Astrocyte (in vitro differentiated cells and primary cell): ENCODE measurements around the gene WASHC3. TPM values are rescaled to one million over a fixed set of nuclear protein-coding genes. Genes with fewer than 3 reads are reported as not detected.

Source experiments
- DNase-seq: peaks from one replicate; pipeline ENCODE4 v3.0.0-alpha.2; 2010; ENCODE audit warnings: low read depth
- FAIRE-seq: peaks from 2 replicates; lab custom pipeline; 2011; peaks lifted over from hg19 to GRCh38; lab: Jason Lieb, UNC
- H2AFZ ChIP-seq: 2 replicates; pipeline ENCODE4 v1.6.0; 2012; ENCODE audit warnings: low read depth, low read length, inconsistent platforms
- H3K27ac ChIP-seq: 2 replicates; pipeline ENCODE4 v1.5.1; 2011; ENCODE audit warnings: low read depth, low read length, inconsistent platforms
- H3K27me3 ChIP-seq: 2 replicates; pipeline ENCODE4 v1.6.0; 2011; ENCODE audit warnings: low read length, inconsistent platforms; ENCODE audit not compliant: insufficient read depth
- H3K36me3 ChIP-seq: 2 replicates; pipeline ENCODE4 v1.5.1; 2011; ENCODE audit warnings: low read length, inconsistent platforms; ENCODE audit not compliant: insufficient read depth
- H3K4me1 ChIP-seq: 2 replicates; pipeline ENCODE4 v1.5.1; 2011; ENCODE audit warnings: low read length, inconsistent platforms; ENCODE audit not compliant: insufficient read depth
- H3K4me2 ChIP-seq: 2 replicates; pipeline ENCODE4 v1.6.0; 2012; ENCODE audit warnings: low read length, inconsistent platforms
- H3K4me3 ChIP-seq: 2 replicates; pipeline ENCODE4 v1.5.1; 2011; ENCODE audit warnings: low read depth, mild to moderate bottlenecking, low read length, inconsistent platforms; ENCODE audit not compliant: insufficient read depth
- H3K79me2 ChIP-seq: 2 replicates; pipeline ENCODE4 v1.6.0; 2012; ENCODE audit warnings: mild to moderate bottlenecking, low read length, inconsistent platforms; ENCODE audit not compliant: insufficient read depth
- H3K9ac ChIP-seq: 2 replicates; pipeline ENCODE4 v1.6.0; 2012; ENCODE audit warnings: mild to moderate bottlenecking, low read length, inconsistent platforms
- H3K9me3 ChIP-seq: 2 replicates; pipeline ENCODE4 v1.5.1; 2012; ENCODE audit warnings: low read depth, mild to moderate bottlenecking, low read length, inconsistent platforms; ENCODE audit not compliant: insufficient read depth
- H4K20me1 ChIP-seq: 2 replicates; pipeline ENCODE4 v1.6.0; 2012; ENCODE audit warnings: low read length, inconsistent platforms; ENCODE audit not compliant: insufficient read depth
- H3K27ac Mint-ChIP-seq: one replicate; pipeline ENCODE4 v1.8.0; 2021; ENCODE audit warnings: mild to moderate bottlenecking, mixed read lengths; ENCODE audit not compliant: unreplicated experiment
- H3K27me3 Mint-ChIP-seq: one replicate; pipeline ENCODE4 v1.8.0; 2021; ENCODE audit warnings: low read depth, mixed read lengths; ENCODE audit not compliant: unreplicated experiment
- H3K36me3 Mint-ChIP-seq: one replicate; pipeline ENCODE4 v1.8.0; 2021; ENCODE audit warnings: low read depth, mixed read lengths; ENCODE audit not compliant: unreplicated experiment
- H3K4me1 Mint-ChIP-seq: one replicate; pipeline ENCODE4 v1.8.0; 2021; ENCODE audit warnings: low read depth, mixed read lengths; ENCODE audit not compliant: unreplicated experiment
- H3K4me3 Mint-ChIP-seq: one replicate; pipeline ENCODE4 v1.8.0; 2021; ENCODE audit warnings: mild to moderate bottlenecking, moderate library complexity, mixed read lengths; ENCODE audit not compliant: unreplicated experiment
- H3K9me3 Mint-ChIP-seq: one replicate; pipeline ENCODE4 v1.8.0; 2021; ENCODE audit warnings: mild to moderate bottlenecking, mixed read lengths; ENCODE audit not compliant: unreplicated experiment
- CTCF ChIP-seq: IDR thresholded peaks from 2 replicates; pipeline ENCODE4 v1.5.1; 2011; ENCODE audit warnings: low read depth, mild to moderate bottlenecking, inconsistent platforms, low read length, moderate library complexity; ENCODE audit not compliant: insufficient read depth
- EZH2 ChIP-seq: IDR thresholded peaks from 2 replicates; pipeline ENCODE4 v1.6.1; 2012; ENCODE audit warnings: mild to moderate bottlenecking, low read length, inconsistent platforms; ENCODE audit not compliant: insufficient read depth
- total RNA-seq: library from RNA; stranded (reverse); gene quantifications from 2 replicates; pipeline ENCODE4 v1.2.1, GENCODE V29; 2021

The WASHC3 gene
- total RNA-seq, 1 donor from 2014 or later, result 22.6 TPM

DNA sequence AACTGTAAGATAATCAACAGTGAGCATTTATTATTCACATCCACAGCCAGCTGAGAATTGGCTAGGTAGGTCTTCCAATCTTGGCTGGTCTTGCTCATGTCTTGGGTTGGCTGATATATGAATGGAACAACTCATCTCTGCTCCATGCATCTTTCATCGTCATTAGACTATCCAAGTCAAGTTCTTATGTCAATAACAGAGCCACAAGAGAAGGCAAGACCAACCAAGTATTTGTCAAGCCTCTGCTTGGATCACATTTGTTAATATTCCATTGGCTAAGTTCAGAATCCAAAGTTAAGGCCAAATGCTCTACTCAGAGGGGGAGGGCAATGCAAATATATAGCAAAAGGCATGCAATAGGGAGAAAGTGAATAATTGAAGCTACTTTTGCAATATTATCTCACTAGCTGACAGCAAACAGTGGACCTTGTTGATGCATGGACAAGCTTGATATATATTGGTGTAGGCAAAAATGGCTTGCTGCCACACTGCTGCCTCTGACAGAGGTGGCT lies 53.1 kb downstream of the WASHC3 start:
- DNase-seq (no peak), FAIRE-seq (no peak)
- Histone ChIP-seq H3K4me1 (no peaks in the 10 kb centered on the region), H3K36me3 (no peaks in the 10 kb centered on the region), H3K4me3 (no peak overlapping the region), H3K9ac (no peak overlapping the region), H2AFZ (no peak overlapping the region), H4K20me1 (no peaks in the 10 kb centered on the region), H3K9me3 (no peaks in the 10 kb centered on the region), H3K79me2 (no peaks in the 10 kb centered on the region), H3K4me2 (no peak overlapping the region), H3K27me3 (no peaks in the 10 kb centered on the region), H3K27ac (no peak overlapping the region)
- Mint-ChIP-seq H3K36me3 (no peaks in the 10 kb centered on the region), H3K27ac (no peak overlapping the region), H3K9me3 (no peaks in the 10 kb centered on the region), H3K27me3 (no peaks in the 10 kb centered on the region), H3K4me3 (no peak overlapping the region), H3K4me1 (no peaks in the 10 kb centered on the region)
- TF ChIP-seq CTCF (no peak), EZH2 (no peak)

- Mint-ChIP-seq H3K27ac (no peak overlapping the region), H3K4me3 (no peak overlapping the region), H3K9me3 (no peaks in the 10 kb centered on the region), H3K4me1 (no peaks in the 10 kb centered on the region), H3K36me3 (no peaks in the 10 kb centered on the region), H3K27me3 (no peaks in the 10 kb centered on the region)
- Histone ChIP-seq H3K4me1 (no peaks in the 10 kb centered on the region), H4K20me1 (no peaks in the 10 kb centered on the region), H3K36me3 (no peaks in the 10 kb centered on the region), H2AFZ (no peak overlapping the region), H3K4me3 (no peak overlapping the region), H3K9ac (no peak overlapping the region), H3K27me3 (no peaks in the 10 kb centered on the region), H3K4me2 (no peak overlapping the region), H3K79me2 (no peaks in the 10 kb centered on the region), H3K27ac (no peak overlapping the region), H3K9me3 (no peaks in the 10 kb centered on the region)
- no peak for DNase-seq
- FAIRE-seq, result no peak
- TF ChIP-seq CTCF (no peak), EZH2 (no peak)
Measured at GRCh38 chr12:102005256-102005655, 56.5 kb downstream of the WASHC3 start.

- H3K36me3 Mint-ChIP-seq, result no peaks in the 10 kb centered on the region
Measured at GRCh38 chr12:101997102-101997501, 64.7 kb downstream of the WASHC3 start.

More at GRCh38 chr12:101997102-101997501, 64.7 kb downstream of the WASHC3 start:
- Histone ChIP-seq H3K4me3 (no peak overlapping the region), H3K4me2 (no peak overlapping the region), H3K27ac (no peak overlapping the region), H3K9ac (no peak overlapping the region), H4K20me1 (no peaks in the 10 kb centered on the region), H3K36me3 (no peaks in the 10 kb centered on the region), H2AFZ (no peak overlapping the region), H3K27me3 (no peaks in the 10 kb centered on the region), H3K79me2 (no peaks in the 10 kb centered on the region), H3K9me3 (no peaks in the 10 kb centered on the region), H3K4me1 (no peaks in the 10 kb centered on the region)
- H3K27ac Mint-ChIP-seq, result no peak overlapping the region
- H3K9me3 Mint-ChIP-seq, result no peaks in the 10 kb centered on the region
- FAIRE-seq (no peak), DNase-seq (no peak)
- TF ChIP-seq EZH2 (no peak), CTCF (no peak)
- no peak overlapping the region for H3K4me3 Mint-ChIP-seq
- H3K27me3 Mint-ChIP-seq, result no peaks in the 10 kb centered on the region
- H3K4me1 Mint-ChIP-seq, result no peaks in the 10 kb centered on the region
